ENCODE measurements around the gene DIAPH2.

Gene DIAPH2

GRCh38 chrX:96985046-96985445 is 300.4 kb downstream of the DIAPH2 start:
- H3K4me3 ChIP-seq (ENCODE audit: low read depth, low read length), result no peak overlapping the region
- CTCF ChIA-PET, result no interaction called here
- TF ChIP-seq ZNF24 (tag by site-specific recombination; IDR thresholded peaks at IDR 0.05) (no peak), SCRT1 (tag by site-specific recombination; IDR thresholded peaks at IDR 0.05; ENCODE audit: borderline replicate concordance) (no peak), ZNF549 (tag by site-specific recombination; IDR thresholded peaks at IDR 0.05) (no peak), ZBTB26 (tag by site-specific recombination; optimal IDR thresholded peaks at IDR 0.05) (no peak), REST (tag by site-specific recombination; IDR thresholded peaks at IDR 0.05) (no peak), ZNF335 (tag by site-specific recombination; conservative IDR thresholded peaks at IDR 0.05) (no peak), ZNF514 (tag by site-specific recombination; IDR thresholded peaks at IDR 0.05) (no peak), ZNF621 (tag by site-specific recombination; IDR thresholded peaks at IDR 0.05) (no peak), KLF9 (tag by site-specific recombination; IDR thresholded peaks at IDR 0.05; ENCODE audit: low read depth) (no peak), ZNF10 (tag by site-specific recombination; IDR thresholded peaks at IDR 0.05) (no peak), ZNF391 (tag by site-specific recombination; IDR thresholded peaks at IDR 0.05; ENCODE audit: borderline replicate concordance, low read depth) (no peak), ZNF121 (tag by site-specific recombination; IDR thresholded peaks at IDR 0.05) (no peak), KLF8 (tag by site-specific recombination; IDR thresholded peaks at IDR 0.05) (no peak), ZNF473 (tag by site-specific recombination; IDR thresholded peaks at IDR 0.05) (no peak), ZNF777 (tag by site-specific recombination; IDR thresholded peaks at IDR 0.05; ENCODE audit: borderline replicate concordance) (no peak)
- TF ChIP-seq, protein P1, sequence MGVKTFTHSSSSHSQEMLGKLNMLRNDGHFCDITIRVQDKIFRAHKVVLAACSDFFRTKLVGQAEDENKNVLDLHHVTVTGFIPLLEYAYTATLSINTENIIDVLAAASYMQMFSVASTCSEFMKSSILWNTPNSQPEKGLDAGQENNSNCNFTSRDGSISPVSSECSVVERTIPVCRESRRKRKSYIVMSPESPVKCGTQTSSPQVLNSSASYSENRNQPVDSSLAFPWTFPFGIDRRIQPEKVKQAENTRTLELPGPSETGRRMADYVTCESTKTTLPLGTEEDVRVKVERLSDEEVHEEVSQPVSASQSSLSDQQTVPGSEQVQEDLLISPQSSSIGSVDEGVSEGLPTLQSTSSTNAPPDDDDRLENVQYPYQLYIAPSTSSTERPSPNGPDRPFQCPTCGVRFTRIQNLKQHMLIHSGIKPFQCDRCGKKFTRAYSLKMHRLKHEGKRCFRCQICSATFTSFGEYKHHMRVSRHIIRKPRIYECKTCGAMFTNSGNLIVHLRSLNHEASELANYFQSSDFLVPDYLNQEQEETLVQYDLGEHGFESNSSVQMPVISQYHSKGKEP (tag by site-specific recombination; IDR thresholded peaks at IDR 0.05), result no peak
- TF ChIP-seq, protein P2, sequence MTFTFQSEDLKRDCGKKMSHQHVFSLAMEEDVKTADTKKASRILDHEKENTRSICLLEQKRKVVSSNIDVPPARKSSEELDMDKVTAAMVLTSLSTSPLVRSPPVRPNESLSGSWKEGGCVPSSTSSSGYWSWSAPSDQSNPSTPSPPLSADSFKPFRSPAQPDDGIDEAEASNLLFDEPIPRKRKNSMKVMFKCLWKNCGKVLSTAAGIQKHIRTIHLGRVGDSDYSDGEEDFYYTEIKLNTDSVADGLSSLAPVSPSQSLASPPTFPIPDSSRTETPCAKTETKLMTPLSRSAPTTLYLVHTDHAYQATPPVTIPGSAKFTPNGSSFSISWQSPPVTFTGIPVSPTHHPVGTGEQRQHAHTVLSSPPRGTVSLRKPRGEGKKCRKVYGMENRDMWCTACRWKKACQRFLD (tag by site-specific recombination; IDR thresholded peaks at IDR 0.05), result no peak
- TF ChIP-seq, protein P3, sequence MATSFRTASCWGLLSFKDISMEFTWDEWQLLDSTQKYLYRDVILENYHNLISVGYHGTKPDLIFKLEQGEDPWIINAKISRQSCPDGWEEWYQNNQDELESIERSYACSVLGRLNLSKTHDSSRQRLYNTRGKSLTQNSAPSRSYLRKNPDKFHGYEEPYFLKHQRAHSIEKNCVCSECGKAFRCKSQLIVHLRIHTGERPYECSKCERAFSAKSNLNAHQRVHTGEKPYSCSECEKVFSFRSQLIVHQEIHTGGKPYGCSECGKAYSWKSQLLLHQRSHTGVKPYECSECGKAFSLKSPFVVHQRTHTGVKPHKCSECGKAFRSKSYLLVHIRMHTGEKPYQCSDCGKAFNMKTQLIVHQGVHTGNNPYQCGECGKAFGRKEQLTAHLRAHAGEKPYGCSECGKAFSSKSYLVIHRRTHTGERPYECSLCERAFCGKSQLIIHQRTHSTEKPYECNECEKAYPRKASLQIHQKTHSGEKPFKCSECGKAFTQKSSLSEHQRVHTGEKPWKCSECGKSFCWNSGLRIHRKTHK (tag by site-specific recombination; IDR thresholded peaks at IDR 0.05), result no peak
- TF ChIP-seq, protein P4, sequence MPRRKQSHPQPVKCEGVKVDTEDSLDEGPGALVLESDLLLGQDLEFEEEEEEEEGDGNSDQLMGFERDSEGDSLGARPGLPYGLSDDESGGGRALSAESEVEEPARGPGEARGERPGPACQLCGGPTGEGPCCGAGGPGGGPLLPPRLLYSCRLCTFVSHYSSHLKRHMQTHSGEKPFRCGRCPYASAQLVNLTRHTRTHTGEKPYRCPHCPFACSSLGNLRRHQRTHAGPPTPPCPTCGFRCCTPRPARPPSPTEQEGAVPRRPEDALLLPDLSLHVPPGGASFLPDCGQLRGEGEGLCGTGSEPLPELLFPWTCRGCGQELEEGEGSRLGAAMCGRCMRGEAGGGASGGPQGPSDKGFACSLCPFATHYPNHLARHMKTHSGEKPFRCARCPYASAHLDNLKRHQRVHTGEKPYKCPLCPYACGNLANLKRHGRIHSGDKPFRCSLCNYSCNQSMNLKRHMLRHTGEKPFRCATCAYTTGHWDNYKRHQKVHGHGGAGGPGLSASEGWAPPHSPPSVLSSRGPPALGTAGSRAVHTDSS (tag by site-specific recombination; IDR thresholded peaks at IDR 0.05), result no peak
- TF ChIP-seq, protein P5, sequence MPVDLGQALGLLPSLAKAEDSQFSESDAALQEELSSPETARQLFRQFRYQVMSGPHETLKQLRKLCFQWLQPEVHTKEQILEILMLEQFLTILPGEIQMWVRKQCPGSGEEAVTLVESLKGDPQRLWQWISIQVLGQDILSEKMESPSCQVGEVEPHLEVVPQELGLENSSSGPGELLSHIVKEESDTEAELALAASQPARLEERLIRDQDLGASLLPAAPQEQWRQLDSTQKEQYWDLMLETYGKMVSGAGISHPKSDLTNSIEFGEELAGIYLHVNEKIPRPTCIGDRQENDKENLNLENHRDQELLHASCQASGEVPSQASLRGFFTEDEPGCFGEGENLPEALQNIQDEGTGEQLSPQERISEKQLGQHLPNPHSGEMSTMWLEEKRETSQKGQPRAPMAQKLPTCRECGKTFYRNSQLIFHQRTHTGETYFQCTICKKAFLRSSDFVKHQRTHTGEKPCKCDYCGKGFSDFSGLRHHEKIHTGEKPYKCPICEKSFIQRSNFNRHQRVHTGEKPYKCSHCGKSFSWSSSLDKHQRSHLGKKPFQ (tag by site-specific recombination; IDR thresholded peaks at IDR 0.05), result no peak
- no peaks in the 10 kb centered on the region for H3K9me3 ChIP-seq (ENCODE audit: control insufficient read depth, insufficient read depth, low read depth, low read length)
- POLR2A ChIA-PET, result no interaction called here
- H3K27ac ChIP-seq (ENCODE audit: extremely low read depth, low read depth, low read length), result no peak overlapping the region
- no peaks in the 10 kb centered on the region for H3K36me3 ChIP-seq (ENCODE audit: control insufficient read depth in 2 of 2, insufficient read depth in 1 of 2, low read length in 2 of 2)
- no peaks in the 10 kb centered on the region for H3K4me1 ChIP-seq (ENCODE audit: control insufficient read depth, insufficient read depth, low read length)

All from HEK293 (cell line).